ENCODE data around the gene GRPR.

GRCh38 chrX:16113978-16114565 lies 9.3 kb upstream of the GRPR start:
- TF ChIP-seq CTCF (IDR thresholded peaks at IDR 0.05; ENCODE audit: insufficient read depth, low read depth, low read length): no peak
- no peak for TF ChIP-seq EZH2 (IDR thresholded peaks at IDR 0.05; ENCODE audit: insufficient read depth, low read length)
